HG02642 (cell line): Measurements from ENCODE around the gene PCP2.
"Not testable (repeated sequence)": the region's sequence is repeated elsewhere in the genome, so short reads cannot be mapped to it uniquely, and the experiment has no call there.

Source experiments
- ATAC-seq: cut with Tn5 transposase; IDR thresholded peaks from one replicate; pipeline ENCODE4 v1.9.1; 2021; ENCODE audit warnings: mild to moderate bottlenecking; ENCODE audit not compliant: unreplicated experiment, poor library complexity

Gene PCP2

DNA sequence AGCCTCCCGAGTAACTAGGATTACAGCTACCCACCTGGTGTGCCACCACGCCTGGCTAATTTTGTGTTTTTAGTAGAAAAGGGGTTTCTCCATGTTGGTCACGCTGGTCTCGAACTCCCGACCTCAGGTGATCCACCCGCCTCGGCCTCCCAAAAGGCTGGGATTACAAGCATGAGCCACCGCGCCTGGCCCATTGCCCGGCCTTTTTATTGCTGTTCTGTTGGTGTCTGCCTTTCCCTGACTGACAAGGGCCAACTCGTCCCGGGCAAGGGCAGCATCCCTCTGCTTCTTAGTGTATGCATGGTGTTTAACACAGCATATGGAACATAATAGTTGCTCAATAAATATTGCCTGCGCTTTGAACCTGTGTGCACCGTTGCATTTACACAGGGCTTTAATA, 29.1 kb upstream of the PCP2 start:
- no peak for ATAC-seq

DNA sequence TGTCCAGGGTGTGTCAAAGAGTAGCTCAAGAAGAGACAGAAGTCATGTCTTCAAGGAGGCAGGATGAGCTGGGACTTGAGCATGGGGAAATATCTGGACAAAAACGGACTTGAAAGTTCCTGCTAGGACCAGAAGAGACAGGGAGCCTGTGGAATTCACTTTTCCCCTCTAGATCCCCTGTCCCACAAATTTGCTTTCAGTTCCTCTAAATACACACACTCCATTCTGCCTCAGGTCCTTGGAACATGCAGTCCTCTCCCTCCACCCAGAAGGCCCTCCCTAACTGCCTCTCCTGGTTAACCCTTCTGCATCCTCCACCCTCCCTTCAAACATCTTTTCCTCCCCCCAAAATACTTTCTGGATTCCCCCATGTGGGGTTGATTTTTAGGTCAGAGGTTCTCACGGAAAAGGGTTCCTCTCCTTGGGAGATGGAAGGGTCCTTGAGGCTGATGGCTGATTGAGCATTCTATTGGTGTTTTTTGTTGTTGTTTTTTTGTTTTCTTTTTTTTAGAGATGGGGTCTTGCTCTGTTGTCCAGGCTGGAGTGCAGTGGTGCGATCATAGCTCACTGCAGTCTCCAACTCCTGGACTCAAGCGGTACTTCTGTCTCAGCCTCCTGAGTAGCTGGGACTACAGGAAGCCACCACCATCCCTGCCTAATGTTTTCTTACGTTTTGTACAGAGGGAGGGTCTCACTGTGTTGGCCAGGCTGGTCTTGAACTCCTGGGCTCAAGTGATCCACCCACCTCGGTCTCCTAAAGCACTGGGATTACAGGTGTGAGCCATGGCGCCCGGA, 28.4 kb upstream of the PCP2 start:
- no peak for ATAC-seq

GRCh38 chr19:7658219-7658686, 24.7 kb upstream of the PCP2 start:
- peak; percentile 74 for ATAC-seq

GRCh38 chr19:7657131-7657751, 23.7 kb upstream of the PCP2 start:
- ATAC-seq, result no peak

- ATAC-seq, result no peak
These were observed 22.1 kb upstream of the PCP2 start for GRCh38 chr19:7655581-7655980.

DNA sequence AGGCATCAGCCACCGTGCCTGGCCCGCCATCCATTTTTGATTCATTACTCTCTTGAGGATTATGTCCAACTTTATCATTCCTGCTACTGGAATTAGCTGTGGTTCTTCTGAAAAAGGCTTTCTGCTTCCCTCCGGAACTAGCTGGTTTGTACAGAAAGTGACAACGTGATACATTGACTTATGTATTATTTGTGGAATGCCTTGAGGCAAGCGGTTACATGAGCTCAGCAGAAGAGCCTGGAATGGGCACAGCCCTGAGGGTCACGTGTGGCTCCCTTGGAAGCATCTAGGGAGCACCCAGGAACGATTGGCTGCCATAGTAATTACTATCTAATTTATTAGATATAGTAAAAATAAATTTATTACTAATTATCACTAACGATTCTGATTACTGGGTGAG, 20.9 kb upstream of the PCP2 start:
- no peak for ATAC-seq

DNA sequence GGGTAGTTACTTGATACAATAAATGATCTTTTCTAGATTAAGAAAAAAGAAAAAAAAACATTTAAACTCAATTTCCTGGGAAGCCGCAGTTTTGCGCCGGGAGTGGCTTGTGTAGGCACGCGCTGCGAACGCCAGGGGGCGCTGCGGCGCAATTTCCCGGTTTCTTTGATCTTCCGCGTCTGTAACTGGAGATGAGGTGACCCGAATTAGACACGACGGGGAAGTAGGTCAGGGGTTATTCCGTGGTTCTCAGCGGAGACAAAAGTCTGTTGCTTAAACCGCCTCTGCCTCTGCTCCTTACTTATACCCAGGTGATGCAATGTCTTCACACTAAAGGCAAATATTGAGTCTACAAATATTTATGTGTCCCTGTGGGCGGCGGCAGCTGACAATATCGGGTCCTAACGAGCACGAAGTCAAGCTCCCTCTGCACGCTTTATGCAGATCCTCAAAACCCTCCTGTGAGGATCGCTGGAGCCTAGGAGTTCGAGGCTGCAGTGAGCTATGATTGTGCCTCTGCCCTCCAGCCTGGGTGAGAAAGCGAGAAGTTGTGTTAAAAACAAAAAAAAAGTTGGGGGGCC, 18.6 kb upstream of the PCP2 start:
- ATAC-seq, result peak; percentile 57

DNA sequence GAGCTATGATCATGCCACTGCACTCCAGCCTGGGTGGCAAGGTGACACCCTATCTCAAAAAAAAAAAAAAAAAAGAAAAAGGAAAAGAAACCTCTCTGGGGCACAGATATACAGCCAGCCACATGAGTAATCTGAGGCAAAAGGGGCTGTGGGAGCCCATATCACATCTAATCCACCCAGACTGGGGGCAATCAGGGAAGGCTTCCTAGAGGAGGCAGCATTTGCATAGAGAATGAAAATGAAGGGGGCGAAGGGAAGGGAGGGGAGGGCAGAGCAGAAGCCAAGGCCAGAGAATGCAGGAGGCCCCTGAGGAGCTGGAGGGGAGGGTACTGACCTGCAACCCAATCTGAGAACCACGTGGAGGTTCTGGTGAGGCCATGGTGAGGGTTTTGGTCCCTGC, 16.6 kb upstream of the PCP2 start:
- ATAC-seq, result no peak

DNA sequence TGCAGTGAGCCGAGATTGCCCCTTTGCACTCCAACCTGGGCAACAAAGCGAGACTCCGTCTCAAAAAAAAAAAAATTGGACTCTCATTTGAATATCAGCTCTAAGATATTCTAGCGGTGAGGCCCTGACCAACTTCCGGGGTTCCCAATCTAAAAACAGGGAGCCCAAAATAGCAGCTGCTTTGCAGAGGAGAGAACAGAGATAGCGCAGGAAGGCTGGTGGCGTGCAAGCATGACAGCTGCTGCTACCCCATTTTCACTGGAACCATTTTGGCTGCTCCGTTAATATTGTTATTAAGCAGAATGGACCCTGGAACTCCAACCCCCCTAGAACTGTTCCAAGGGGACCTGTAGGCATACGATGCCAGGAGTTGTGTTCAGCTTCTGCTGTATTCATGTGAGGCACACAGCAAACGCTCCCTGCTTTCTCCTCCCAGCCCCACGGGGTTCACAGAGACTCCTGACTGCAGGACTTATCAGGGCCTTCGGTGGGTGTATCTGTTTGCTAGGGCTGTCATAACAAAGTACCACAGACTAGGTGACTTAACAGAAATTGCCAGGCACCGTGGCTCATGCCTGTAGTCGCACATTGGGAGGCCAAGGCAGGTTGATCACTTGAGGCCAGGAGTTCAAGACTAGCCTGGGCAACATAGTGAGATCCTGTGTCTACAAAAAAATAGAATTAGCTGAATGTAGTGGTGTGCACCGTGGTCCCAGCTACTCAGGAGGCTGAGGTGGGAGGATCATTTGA, 14.9 kb upstream of the PCP2 start:
- ATAC-seq, result no peak

GRCh38 chr19:7647156-7647555, 13.6 kb upstream of the PCP2 start:
- ATAC-seq, result no peak

GRCh38 chr19:7646426-7646700, 12.8 kb upstream of the PCP2 start:
- no peak for ATAC-seq

GRCh38 chr19:7645656-7646425, 12.3 kb upstream of the PCP2 start:
- no peak for ATAC-seq

DNA sequence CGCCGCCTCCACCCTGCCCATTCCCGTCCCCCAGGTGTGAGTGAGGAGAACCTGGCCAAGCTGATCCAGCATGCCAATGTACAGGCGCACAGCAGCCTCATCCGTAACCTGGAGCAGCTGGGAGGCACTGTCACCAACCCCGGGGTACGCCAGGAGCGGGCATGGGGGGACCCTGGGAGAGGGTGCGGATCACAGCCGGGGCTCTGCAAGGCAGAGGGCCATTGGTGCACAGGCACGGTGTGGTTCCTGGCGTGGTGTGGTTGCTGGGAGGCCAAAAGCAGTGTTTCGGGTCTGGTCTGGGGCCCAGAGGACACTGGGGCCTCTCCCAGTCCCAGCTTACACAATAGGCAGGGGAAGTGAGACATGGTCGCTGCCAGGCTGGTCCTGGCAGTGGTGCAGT, 11.6 kb upstream of the PCP2 start:
- ATAC-seq, result no peak

- no peak for ATAC-seq
These were observed 11.0 kb upstream of the PCP2 start for GRCh38 chr19:7644550-7644877.

DNA sequence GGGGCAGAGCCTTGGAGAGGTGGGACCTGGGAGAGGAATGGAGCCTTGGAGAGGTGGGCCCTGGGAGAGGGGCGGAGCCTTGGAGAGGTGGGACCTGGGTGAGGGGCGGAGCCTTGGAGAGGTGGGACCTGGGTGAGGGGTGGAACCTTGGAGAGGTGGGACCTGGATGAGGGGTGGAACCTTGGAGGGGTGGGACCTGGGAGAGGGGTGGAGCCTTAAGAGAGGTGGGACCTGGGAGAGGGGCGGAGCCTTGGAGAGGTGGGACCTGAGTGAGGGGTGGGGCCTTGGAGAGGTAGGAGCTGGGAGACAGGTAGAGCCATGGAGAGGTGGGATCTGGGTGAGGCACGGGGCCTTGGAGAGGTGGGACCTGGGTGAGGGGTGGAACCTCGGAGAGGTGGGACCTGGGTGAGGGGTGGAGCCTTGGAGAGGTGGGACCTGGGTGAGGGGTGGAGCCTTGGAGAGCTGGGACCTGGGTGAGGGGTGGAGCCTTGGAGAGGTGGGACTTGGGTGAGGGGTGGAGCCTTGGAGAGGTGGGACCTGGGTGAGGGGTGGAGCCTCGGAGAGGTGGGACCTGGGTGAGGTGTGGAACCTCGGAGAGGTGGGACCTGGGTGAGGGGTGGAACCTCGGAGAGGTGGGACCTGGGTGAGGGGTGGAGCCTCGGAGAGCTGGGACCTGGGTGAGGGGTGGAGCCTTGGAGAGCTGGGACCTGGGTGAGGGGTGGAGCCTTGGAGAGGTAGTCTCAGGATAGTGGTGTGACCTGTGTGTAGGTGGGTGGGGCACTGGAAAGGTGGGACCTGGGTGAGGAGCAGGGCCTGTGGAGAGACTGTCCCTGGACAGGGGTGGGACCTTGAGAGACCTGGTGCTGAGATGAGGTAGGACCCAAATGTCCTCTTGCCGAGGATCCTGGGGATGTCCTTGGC, 10.4 kb upstream of the PCP2 start:
- ATAC-seq, result not testable (repeated sequence)

DNA sequence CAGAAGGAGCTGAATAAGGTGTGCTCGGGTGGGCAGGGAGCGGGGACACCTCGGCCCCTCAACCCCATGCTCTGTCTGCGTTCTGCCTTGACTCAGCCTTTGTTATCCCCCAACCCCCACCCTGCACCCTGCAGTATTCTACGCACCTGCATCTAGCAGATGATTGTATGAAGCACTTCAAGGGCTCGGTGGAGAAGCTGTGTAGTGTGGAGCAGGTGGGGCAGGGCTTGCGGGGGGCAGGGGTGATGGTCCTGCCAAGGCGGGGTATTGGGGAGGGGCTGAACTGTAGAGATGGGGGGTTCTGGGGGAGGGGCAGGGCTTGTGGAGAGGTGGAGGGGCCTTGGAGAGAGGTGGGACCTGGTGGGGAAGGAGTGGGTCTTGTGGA, 9.5 kb upstream of the PCP2 start:
- no peak for ATAC-seq

DNA sequence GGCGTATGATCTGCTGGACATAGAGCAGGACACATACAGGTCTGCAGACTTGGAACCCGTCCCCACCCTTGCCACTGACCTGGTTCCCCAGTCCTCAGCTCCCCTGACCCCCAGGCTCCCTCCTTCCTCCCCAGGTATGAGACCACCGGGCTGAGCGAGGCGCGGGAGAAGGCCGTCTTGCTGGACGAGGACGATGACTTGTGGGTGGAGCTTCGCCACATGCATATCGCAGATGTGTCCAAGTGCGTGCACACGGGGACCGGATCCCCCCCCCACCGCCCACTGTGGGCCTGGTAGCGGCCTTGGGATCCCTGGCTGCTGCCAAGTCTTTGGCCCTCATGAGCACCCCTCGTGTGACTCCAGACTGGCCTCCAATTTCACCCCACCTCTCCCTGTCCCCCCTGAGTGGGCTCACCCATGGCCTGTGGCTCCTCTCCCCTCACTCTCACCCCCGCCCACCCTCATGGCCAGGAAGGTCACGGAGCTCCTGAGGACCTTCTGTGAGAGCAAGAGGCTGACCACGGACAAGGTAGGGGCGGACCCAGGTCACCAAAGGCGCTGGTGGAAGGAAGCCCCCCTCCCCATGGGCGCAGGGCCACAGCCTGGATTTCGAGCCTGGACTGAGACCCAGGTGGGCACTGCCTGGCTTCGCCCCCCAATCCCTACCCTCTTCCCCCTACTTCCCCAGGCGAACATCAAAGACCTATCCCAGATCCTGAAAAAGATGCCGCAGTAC, 8.9 kb upstream of the PCP2 start:
- ATAC-seq, result no peak

GRCh38 chr19:7641290-7642276, 8.1 kb upstream of the PCP2 start:
- ATAC-seq, result no peak
